ENCODE measurements around the gene GIT2. TPM values are rescaled to one million over a fixed set of nuclear protein-coding genes. Genes with fewer than 3 reads are reported as not detected.
A peak's percentile ranks its signal among the peaks of the same experiment; 100 is the strongest.

The GIT2 gene
- total RNA-seq, 4 donors from 2014 or later = 28.7 to 46.5 (median 36.2) TPM

DNA sequence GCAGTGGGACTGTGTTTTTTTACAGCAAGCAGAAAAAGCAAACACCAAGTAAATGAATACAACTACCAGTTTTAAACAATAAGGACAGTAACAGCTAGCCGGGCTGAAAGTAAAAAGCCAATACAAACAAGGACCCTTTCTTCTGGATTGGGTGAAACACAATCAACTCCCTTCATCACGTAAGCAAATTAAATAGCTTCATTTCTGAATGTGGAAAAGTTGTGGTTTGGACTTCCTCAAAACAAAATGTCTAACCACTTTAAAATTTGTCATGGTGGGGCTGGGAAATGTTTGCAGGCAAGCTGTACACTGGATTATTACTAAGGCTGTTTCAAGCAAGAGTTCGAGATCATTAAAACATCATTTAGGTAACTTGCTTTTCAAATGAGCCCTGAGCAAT lies 48.6 kb downstream of the GIT2 start:
- H3K27ac ChIP-seq (replicated peaks in 1 of 4) = peak overlapping the region; percentile 71 to 81 (median 73)
- H3K4me1 ChIP-seq = peaks cover 55 to 78% (median 70%) of the 10 kb centered on the region in 4 donors
- no peak for DNase-seq (ENCODE audit: extremely low spot score)
- intact Hi-C loops (cut with DNase I) = no loop called here
- no peak for TF ChIP-seq EP300 (IDR thresholded peaks at IDR 0.05)
- TF ChIP-seq, protein P1, sequence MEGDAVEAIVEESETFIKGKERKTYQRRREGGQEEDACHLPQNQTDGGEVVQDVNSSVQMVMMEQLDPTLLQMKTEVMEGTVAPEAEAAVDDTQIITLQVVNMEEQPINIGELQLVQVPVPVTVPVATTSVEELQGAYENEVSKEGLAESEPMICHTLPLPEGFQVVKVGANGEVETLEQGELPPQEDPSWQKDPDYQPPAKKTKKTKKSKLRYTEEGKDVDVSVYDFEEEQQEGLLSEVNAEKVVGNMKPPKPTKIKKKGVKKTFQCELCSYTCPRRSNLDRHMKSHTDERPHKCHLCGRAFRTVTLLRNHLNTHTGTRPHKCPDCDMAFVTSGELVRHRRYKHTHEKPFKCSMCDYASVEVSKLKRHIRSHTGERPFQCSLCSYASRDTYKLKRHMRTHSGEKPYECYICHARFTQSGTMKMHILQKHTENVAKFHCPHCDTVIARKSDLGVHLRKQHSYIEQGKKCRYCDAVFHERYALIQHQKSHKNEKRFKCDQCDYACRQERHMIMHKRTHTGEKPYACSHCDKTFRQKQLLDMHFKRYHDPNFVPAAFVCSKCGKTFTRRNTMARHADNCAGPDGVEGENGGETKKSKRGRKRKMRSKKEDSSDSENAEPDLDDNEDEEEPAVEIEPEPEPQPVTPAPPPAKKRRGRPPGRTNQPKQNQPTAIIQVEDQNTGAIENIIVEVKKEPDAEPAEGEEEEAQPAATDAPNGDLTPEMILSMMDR (IDR thresholded peaks at IDR 0.05) = no peak
- no peaks in the 10 kb centered on the region for H3K27me3 ChIP-seq
- no peaks in the 10 kb centered on the region for H3K9me3 ChIP-seq
- WGBS = 21% methylated on average over 3 of the region's 3 CpGs
- peaks cover 6 to 69% (median 38%) of the 10 kb centered on the region in 4 donors for H3K36me3 ChIP-seq
- H3K4me3 ChIP-seq = no peak overlapping the region

DNA sequence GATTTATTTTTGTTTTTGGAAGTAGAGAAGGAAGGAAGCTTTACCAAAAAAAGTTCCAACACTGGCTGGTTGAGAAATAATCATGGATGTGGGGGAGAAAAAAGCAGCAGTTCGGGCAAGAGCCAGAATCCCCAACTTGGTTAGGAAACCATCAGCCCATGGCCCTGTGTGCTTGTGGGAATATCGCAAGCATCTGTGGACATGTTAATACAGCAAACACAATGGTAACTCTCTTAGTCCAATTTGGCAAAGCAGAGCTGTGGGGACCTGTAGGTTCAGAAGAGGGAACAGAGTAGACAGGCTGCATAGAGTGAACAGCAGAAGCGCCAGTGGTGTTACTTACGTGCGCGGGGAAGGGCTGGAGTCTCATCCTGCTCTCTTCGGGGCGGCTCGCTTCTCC lies 49.3 kb downstream of the GIT2 start:
- Histone ChIP-seq H3K4me3 (no peak overlapping the region), H3K27ac (replicated peaks in 1 of 4) (peak overlapping the region; percentile 71 to 81 (median 73)), H3K36me3 (peaks cover under 1 to 66% (median 32%) of the 10 kb centered on the region in 4 donors), H3K9me3 (no peaks in the 10 kb centered on the region), H3K4me1 (peaks cover 48 to 72% (median 64%) of the 10 kb centered on the region in 4 donors), H3K27me3 (no peaks in the 10 kb centered on the region)
- no peak for TF ChIP-seq POLR2A (IDR thresholded peaks at IDR 0.05; ENCODE audit: low read depth)
- TF ChIP-seq, protein P1 (IDR thresholded peaks at IDR 0.05) = no peak
- intact Hi-C loops (cut with DNase I) = no loop called here
- no peak for DNase-seq (ENCODE audit: extremely low spot score)
- WGBS = 88% methylated on average over 9 of the region's 9 CpGs

DNA sequence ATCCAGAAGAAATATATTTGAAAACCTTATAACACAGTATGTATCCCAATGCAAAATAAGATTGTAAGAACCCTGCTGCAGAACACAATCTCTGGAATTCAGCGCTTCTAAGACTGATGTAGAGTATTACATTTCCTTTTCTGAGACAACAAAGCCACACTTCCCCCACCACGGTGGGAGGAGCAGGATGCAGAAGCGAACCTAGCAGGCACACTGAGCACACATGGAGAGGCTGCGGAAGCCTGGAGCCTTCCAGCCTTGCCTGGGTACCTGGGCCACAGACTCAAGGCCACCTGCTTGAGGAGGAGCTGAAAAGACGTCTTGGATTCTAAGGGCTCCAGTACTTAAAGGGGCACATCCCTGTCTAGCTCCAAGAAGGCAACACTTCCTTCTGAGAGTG lies 49.7 kb downstream of the GIT2 start:
- intact Hi-C loops (cut with DNase I) = no loop called here
- 37% methylated on average over 5 of the region's 5 CpGs for WGBS
- Histone ChIP-seq H3K27me3 (no peaks in the 10 kb centered on the region), H3K4me3 (no peak overlapping the region), H3K9me3 (no peaks in the 10 kb centered on the region), H3K27ac (replicated peaks in 1 of 4) (peak overlapping the region in 3 of 4 donors; percentile 71 to 81 (median 74)), H3K36me3 (peaks cover 0 to 62% (median 28%) of the 10 kb centered on the region in 4 donors), H3K4me1 (peaks cover 44 to 68% (median 60%) of the 10 kb centered on the region in 4 donors)
- no peak for DNase-seq (ENCODE audit: extremely low spot score)
- TF ChIP-seq POLR2AphosphoS5 (IDR thresholded peaks at IDR 0.05) = no peak

DNA sequence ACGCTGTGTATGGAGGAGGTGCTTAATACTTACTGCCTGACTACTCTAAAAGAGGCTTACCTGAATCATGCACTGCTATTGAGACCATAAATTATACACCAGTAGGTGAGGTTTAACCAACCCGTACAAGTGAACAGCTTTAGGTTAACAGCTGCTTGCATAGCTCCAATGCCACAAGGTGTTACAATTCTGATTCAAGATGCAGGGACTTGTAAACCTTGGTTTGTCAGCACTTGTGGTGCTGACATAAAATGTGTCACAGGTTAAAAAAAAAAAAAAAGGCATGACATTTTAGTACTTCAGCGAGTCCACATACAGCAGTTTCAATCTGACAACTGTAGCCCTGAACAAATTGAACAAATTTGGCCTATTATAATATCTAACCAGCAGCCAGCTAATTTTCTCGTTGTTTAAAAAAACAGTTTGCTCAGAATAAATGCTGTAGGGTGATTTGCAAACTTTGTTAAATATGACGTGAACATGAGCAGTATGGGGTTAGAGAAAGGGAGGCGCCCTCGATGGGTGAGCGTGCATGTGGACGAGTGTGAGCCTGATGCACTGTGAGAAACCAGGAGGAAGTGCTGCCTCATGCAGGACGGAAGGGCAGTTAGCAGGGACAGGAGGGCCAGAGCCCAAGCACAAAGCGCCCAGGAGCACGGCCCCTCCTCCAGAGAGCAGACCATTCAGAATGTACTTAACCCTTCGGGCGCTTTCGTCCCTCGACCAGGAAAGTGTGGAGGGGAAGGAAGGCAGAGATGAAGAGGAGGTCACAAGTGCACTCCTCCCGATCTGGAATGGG lies 51.4 kb downstream of the GIT2 start:
- H3K27ac ChIP-seq (replicated peaks in 1 of 4) = no peak overlapping the region
- intact Hi-C loops (cut with DNase I) = no loop called here
- H3K36me3 ChIP-seq = peaks cover 0 to 50% (median 23%) of the 10 kb centered on the region in 4 donors
- no peaks in the 10 kb centered on the region for H3K27me3 ChIP-seq
- no peaks in the 10 kb centered on the region for H3K9me3 ChIP-seq
- H3K4me3 ChIP-seq = no peak overlapping the region
- TF ChIP-seq, protein P1 (IDR thresholded peaks at IDR 0.05) = no peak
- TF ChIP-seq POLR2A (IDR thresholded peaks at IDR 0.05; ENCODE audit: low read depth) (no peak), POLR2AphosphoS5 (IDR thresholded peaks at IDR 0.05) (no peak), EP300 (IDR thresholded peaks at IDR 0.05) (no peak)
- H3K4me1 ChIP-seq = peaks cover 33 to 57% (median 48%) of the 10 kb centered on the region in 4 donors
- no peak for DNase-seq (ENCODE audit: extremely low spot score)
- 49% methylated on average over 17 of the region's 17 CpGs for WGBS

DNA sequence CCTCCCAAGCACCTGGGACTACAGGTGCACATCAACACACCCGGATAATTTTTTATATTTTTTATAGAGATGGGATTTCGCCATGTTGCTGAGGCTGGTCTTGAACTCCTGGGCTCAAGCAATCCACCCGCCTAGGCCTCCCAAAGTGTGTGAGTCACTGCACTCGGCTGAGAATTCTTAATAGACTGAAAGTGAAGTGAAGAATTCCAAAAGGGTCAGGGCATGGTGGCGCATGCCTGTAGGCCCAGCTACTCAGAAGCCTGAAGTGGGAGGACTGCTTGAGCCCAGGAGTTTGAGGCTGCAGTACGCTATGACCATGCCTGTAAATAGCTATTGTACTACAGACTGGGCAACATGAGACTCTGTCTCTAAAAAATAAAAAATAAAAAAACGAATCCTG lies 52.4 kb downstream of the GIT2 start:
- intact Hi-C loops (cut with DNase I) = no loop called here
- H3K4me1 ChIP-seq = peaks cover 26 to 49% (median 38%) of the 10 kb centered on the region in 4 donors
- H3K4me3 ChIP-seq = no peak overlapping the region
- WGBS = 90% methylated on average over 7 of the region's 7 CpGs
- DNase-seq (ENCODE audit: extremely low spot score) = no peak
- H3K36me3 ChIP-seq = peaks cover 4 to 49% (median 29%) of the 10 kb centered on the region in 4 donors
- H3K27me3 ChIP-seq = no peaks in the 10 kb centered on the region
- no peaks in the 10 kb centered on the region for H3K9me3 ChIP-seq
- TF ChIP-seq, protein P1 (IDR thresholded peaks at IDR 0.05) = no peak
- TF ChIP-seq POLR2AphosphoS5 (IDR thresholded peaks at IDR 0.05) (no peak), EP300 (IDR thresholded peaks at IDR 0.05) (no peak), POLR2A (IDR thresholded peaks at IDR 0.05; ENCODE audit: low read depth) (no peak)
- no peak overlapping the region for H3K27ac ChIP-seq (replicated peaks in 1 of 4)

Measured in esophagus muscularis mucosa (tissue), 4 donors.